HCT116 (cell line): ENCODE measurements around the gene RBPMS2. TPM values are rescaled to one million over a fixed set of nuclear protein-coding genes. Genes with fewer than 3 reads are reported as not detected.

Source experiments
- ATAC-seq: fragments of 200-7000 bp; cut with Tn5 transposase; 2 replicates; pipeline ENCODE4 v1.9.1; 2020; ENCODE audit warnings: mild to moderate bottlenecking, moderate library complexity
- Bru-seq: library from RNA; stranded (reverse); fragments of 400-500 nt; gene quantifications from one replicate; lab custom pipeline; 2021; lab: Mats Ljungman, UMichigan
- BruChase-seq, 2 experiments: library from RNA; stranded (reverse); fragments of 400-500 nt; gene quantifications; one replicate each; lab custom pipeline; 2021; lab: Mats Ljungman, UMichigan
- BruUV-seq: library from RNA; stranded (reverse); fragments of 400-500 nt; replicated peaks from 2 replicates; lab custom pipeline; 2021; lab: Mats Ljungman, UMichigan
- CTCF ChIA-PET: fragments of 300-600 bp; sonication (Branson Sonifier 250); formaldehyde crosslinking; loops from one replicate; lab custom pipeline; 2021; ENCODE audit warnings: antibody characterized with exemption; lab: Charles Lee
- POLR2A ChIA-PET: fragments of 300-600, 350-600 bp; sonication (Branson Sonifier 250); formaldehyde crosslinking; loops from one replicate; lab custom pipeline; 2021; ENCODE audit warnings: antibody characterized with exemption; lab: Charles Lee
- RAD21 ChIA-PET, 2 experiments: fragments of 300-600 bp; sonication (Branson Sonifier 250); formaldehyde crosslinking; loops; one replicate each; lab custom pipeline; 2023; ENCODE audit warnings: low total read pairs in 2 of 2; ENCODE audit not compliant: uncharacterized antibody in 2 of 2, unreplicated experiment in 2 of 2, low non-redundant PET in 1 of 2; lab: Charles Lee
- DNase-seq: peaks from one replicate; pipeline ENCODE4 v3.0.0-alpha.2; 2010; ENCODE audit warnings: low read depth, low spot score
- H2AFZ ChIP-seq: fragments of 200-600 bp; shearing (Covaris generic), sonication (generic); 2 replicates; pipeline ENCODE4 v1.6.1; 2017; ENCODE audit warnings: low read depth, mixed run types, mixed read lengths, antibody characterized with exemption, low read length; ENCODE audit not compliant: poor library complexity, severe bottlenecking
- H3K27ac ChIP-seq: 2 replicates; pipeline ENCODE4 v1.5.1; 2012; ENCODE audit warnings: low read depth, low read length
- H3K27me3 ChIP-seq: fragments of 200-600 bp; sonication (generic); 2 replicates; pipeline ENCODE4 v1.6.1; 2016; ENCODE audit warnings: mixed run types, low read length, mixed read lengths; ENCODE audit not compliant: insufficient read depth
- H3K36me3 ChIP-seq, 2 experiments: fragments of 200-500 bp in 1 of 2; fragments of 200-600 bp in 1 of 2; sonication (Bioruptor generic) in 1 of 2; sonication (generic) in 1 of 2; 2 replicates each; pipeline versions ENCODE4 v1.5.1 to v1.6.1; 2014 to 2016; ENCODE audit warnings: low read length in 2 of 2, inconsistent platforms in 1 of 2, mixed read lengths in 1 of 2, mixed run types in 1 of 2; ENCODE audit not compliant: insufficient read depth in 2 of 2, control insufficient read depth in 1 of 2
- H3K4me1 ChIP-seq, 2 experiments: fragments of 200-600 bp in 1 of 2; sonication (generic) in 1 of 2; 2 replicates each; pipeline versions ENCODE4 v1.5.1 to v1.6.1; 2012 to 2017; ENCODE audit warnings: low read length in 2 of 2, inconsistent platforms in 1 of 2, mild to moderate bottlenecking in 1 of 2, mixed read lengths in 1 of 2, mixed run types in 1 of 2, moderate library complexity in 1 of 2; ENCODE audit not compliant: insufficient read depth in 2 of 2, control insufficient read depth in 1 of 2
- H3K4me2 ChIP-seq: fragments of 200-600 bp; sonication (generic); 2 replicates; pipeline ENCODE4 v1.6.1; 2017; ENCODE audit warnings: mixed run types, low read length, mixed read lengths
- H3K4me3 ChIP-seq, 2 experiments: fragments of 200-600 bp in 1 of 2; sonication (generic) in 1 of 2; replicated peaks in 1 of 2; 2 replicates each; pipeline ENCODE4 v1.5.1; 2011 to 2016; ENCODE audit warnings: low read length in 2 of 2, control low read depth in 1 of 2, low read depth in 1 of 2, mild to moderate bottlenecking in 1 of 2, mixed read lengths in 1 of 2, mixed run types in 1 of 2
- H3K79me2 ChIP-seq: fragments of 200-600 bp; sonication (generic); 2 replicates; pipeline ENCODE4 v1.6.1; 2017; ENCODE audit warnings: mild to moderate bottlenecking, mixed run types, low read length, moderate library complexity, mixed read lengths; ENCODE audit not compliant: insufficient read depth
- H3K9ac ChIP-seq: fragments of 200-600 bp; sonication (generic); 2 replicates; pipeline ENCODE4 v1.6.1; 2016; ENCODE audit warnings: low read length, mixed read lengths
- H3K9me2 ChIP-seq: fragments of 200-600 bp; sonication (generic), shearing (Covaris generic); 2 replicates; pipeline ENCODE4 v1.6.1; 2017; ENCODE audit warnings: mixed run types, mild to moderate bottlenecking, moderate library complexity; ENCODE audit not compliant: insufficient read depth
- H3K9me3 ChIP-seq, 2 experiments: fragments of 200-500 bp in 1 of 2; fragments of 200-600 bp in 1 of 2; sonication (Bioruptor generic) in 1 of 2; sonication (generic) in 1 of 2; 2 replicates each; pipeline ENCODE4 v1.6.1; 2014 to 2017; ENCODE audit warnings: low read length in 2 of 2, mixed read lengths in 2 of 2, inconsistent platforms in 1 of 2, low read depth in 1 of 2, mild to moderate bottlenecking in 1 of 2, mixed run types in 1 of 2, moderate library complexity in 1 of 2; ENCODE audit not compliant: control insufficient read depth in 1 of 2, insufficient read depth in 1 of 2
- H4K20me1 ChIP-seq: fragments of 200-600 bp; sonication (generic), shearing (Covaris generic); 2 replicates; pipeline ENCODE4 v1.6.1; 2017; ENCODE audit warnings: mixed run types, mild to moderate bottlenecking, moderate library complexity; ENCODE audit not compliant: insufficient read depth
- CEBPB ChIP-seq: IDR thresholded peaks from 2 replicates; pipeline ENCODE4 v1.6.1; 2012; ENCODE audit warnings: low read depth
- ELF1 ChIP-seq: IDR thresholded peaks from 2 replicates; pipeline ENCODE4 v1.6.1; 2012; ENCODE audit warnings: low read depth, borderline replicate concordance
- POLR2AphosphoS5 ChIP-seq: IDR thresholded peaks from 2 replicates; pipeline ENCODE4 v1.6.1; 2011; ENCODE audit warnings: mild to moderate bottlenecking, low read depth, low read length, moderate library complexity
- SRF ChIP-seq: IDR thresholded peaks from 2 replicates; pipeline ENCODE4 v1.6.1; 2012; ENCODE audit warnings: low read depth
- TCF7L2 ChIP-seq: IDR thresholded peaks from 2 replicates; pipeline ENCODE4 v1.7.0; 2011; ENCODE audit warnings: borderline replicate concordance, inconsistent platforms; ENCODE audit not compliant: insufficient read depth, insufficient read length; ENCODE audit errors: extremely low read depth
- ZFX ChIP-seq: fragments of 450-650 bp; IDR thresholded peaks from 2 replicates; pipeline ENCODE4 v1.6.1; 2017
- intact Hi-C: fragments of 100-400 bp; cut with micrococcal nuclease; formaldehyde crosslinking; loops from 2 replicates; pipeline ENCODE4 v1.10.0; 2022
- long read RNA-seq: library from polyadenylated mRNA; unstranded; transcript quantifications from one replicate; pipeline ENCODE4 v2.0.0, GENCODE V29; 2021; ENCODE audit not compliant: unreplicated experiment
- polyA plus RNA-seq: library from polyadenylated mRNA; unstranded; fragments of >200 nt; gene quantifications from 2 replicates; pipeline ENCODE4 v1.2.1, GENCODE V29; 2012; ENCODE audit warnings: missing spikeins
- total RNA-seq: library from RNA; stranded (reverse); gene quantifications from one replicate; pipeline ENCODE4 v1.2.1, GENCODE V29; 2021; ENCODE audit not compliant: unreplicated experiment

Gene RBPMS2
- 11.6 TPM for total RNA-seq
- polyA plus RNA-seq, result 7.8 and 9.5 TPM in 2 replicates
- percentile 48 among the genes with signal in this experiment for Bru-seq, nascent RNA
- BruChase-seq, experiment 1, labeled RNA remaining after a 6-hour chase, result percentile 52 among the genes with signal in this experiment
- BruChase-seq, experiment 2, labeled RNA remaining after a 2-hour chase, result percentile 50 among the genes with signal in this experiment
- long read RNA-seq, partial matches to known transcripts, result 6 of 9 reads
- long read RNA-seq, other reads (novel, unspliced or antisense), result 1 of 9 reads

DNA sequence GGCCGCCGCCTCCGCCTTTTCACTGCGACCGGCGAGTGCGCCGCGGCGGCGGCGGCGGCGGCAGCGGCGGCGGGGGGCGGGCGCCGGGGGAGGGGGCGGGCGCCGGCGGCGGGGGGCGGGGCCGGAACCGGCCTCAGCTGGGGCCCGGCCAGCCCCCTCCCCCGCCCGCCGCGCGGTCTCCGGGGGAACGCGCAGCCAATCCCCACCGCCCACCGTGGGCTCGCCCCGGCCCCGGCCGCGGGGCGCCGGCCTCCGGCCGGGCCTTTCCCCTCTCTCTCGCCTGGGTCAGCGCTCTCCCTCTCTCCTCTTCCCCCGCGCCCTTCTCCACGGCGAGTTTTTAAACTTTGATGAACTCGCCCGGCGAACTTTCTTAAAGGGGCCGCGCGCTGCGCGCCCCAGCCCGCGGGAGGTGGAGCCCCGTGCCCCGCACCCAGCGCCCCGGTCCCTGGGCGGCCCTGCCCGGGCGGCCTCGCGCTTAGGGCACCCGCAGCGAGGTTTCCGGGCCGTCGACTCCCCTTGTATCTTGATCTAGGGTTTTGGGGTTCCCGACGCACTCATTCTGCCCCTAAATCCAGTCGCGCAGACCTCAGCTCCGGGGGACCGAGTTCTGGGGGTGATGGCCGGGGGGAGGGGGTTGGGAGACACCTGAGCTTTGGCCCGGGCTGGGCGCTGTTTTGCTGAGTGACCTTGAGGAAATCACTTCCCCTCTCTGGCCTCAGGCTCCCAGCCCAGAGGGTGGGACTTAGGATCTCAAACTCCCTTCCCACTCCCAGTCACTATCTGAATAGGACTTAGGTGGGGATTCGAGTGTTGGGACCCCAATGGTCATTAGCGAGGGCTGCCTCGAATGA is at the start of gene RBPMS2:
Gene RBPMS2 (minus strand): TSS at position 39 of the 851 bp plus-strand sequence. CDS start 270 bp downstream, outside the sequence.
- ATAC-seq, result peak; percentile 59
- Histone ChIP-seq H4K20me1 (no peaks in the 10 kb centered on the region), H3K4me2 (peak within 1 kb of the TSS; percentile 93), H3K36me3 (no peaks in the 10 kb centered on the region), H3K4me3 (peak within 1 kb of the TSS; percentile 40 to 66), H3K79me2 (no peaks in the 10 kb centered on the region), H3K9me2 (no peaks in the 10 kb centered on the region), H3K27ac (peak within 1 kb of the TSS; percentile 54; the same call in 1 of the 2 replicates), H3K27me3 (no peaks in the 10 kb centered on the region), H3K4me1 (peaks cover 2 to 34% of the 10 kb centered on the region in 2 experiments; a peak in 3 of 4 replicates), H2AFZ (peak within 1 kb of the TSS; percentile 45), H3K9ac (peak within 1 kb of the TSS; percentile 71), H3K9me3 (no peaks in the 10 kb centered on the region)
- no TSS peak for BruUV-seq
- ChIA-PET RAD21 (no interaction called here), CTCF (no interaction called here), POLR2A (no interaction called here)
- no peak for DNase-seq
- TF ChIP-seq TCF7L2 (peak; percentile 50), POLR2AphosphoS5 (no peak)
- intact Hi-C loops, result no loop called here

DNA sequence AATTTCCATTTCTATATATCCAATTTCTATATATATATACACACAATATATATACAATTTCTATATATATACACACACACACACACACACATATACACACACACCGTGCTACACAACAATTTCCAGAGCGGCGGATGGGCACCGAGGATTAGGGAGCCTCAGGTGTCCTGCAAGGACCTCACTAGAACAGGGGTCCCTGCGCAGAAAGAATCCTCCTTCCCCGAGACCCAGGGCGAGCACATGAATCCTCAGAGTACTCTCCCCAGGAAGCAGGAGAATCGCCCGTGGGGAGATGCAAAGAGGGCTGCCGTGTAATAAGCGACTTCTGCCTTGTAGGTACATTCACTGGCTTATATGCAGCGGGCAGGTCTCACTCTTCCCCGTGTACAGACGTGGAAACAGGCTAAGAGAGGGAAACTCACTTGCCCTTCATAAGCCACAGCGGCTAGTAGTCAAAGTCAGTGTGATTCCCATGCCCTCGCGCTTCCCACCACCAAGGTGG is 49.6 kb upstream of the RBPMS2 start:
- Histone ChIP-seq H3K4me1 (peaks cover 7 to 29% of the 10 kb centered on the region in 2 experiments), H4K20me1 (no peaks in the 10 kb centered on the region), H3K36me3 (peaks cover 4 to 6% of the 10 kb centered on the region in 2 experiments; a peak in 1 of 4 replicates), H3K4me3 (peak overlapping the region; percentile 55 to 79), H3K9me3 (no peaks in the 10 kb centered on the region), H3K27me3 (no peaks in the 10 kb centered on the region), H2AFZ (no peak overlapping the region), H3K9me2 (no peaks in the 10 kb centered on the region), H3K4me2 (peak overlapping the region; percentile 92), H3K79me2 (peaks cover 7% of the 10 kb centered on the region; the same call in 1 of the 2 replicates), H3K9ac (peak overlapping the region; percentile 73), H3K27ac (peak overlapping the region; percentile 73)
- TF ChIP-seq ZFX, result no peak
- TF ChIP-seq CEBPB, result no peak
- no peak for TF ChIP-seq ELF1
- TF ChIP-seq TCF7L2, result no peak
- no peak for TF ChIP-seq SRF
- intact Hi-C loops, result loop anchor here (1.0 kb wide), 1 partner anchor 208 kb away; no protein-coding TSS in a partner anchor
- ChIA-PET RAD21 (no interaction called here), POLR2A (interaction anchor here (1.6 to 1.7 kb wide), 2 partner anchors 10 to 15 kb away, joined by 6 to 7 read pairs; no protein-coding TSS in a partner anchor), CTCF (interaction anchor here (0.6 to 2.3 kb wide), 2 partner anchors 10 to 275 kb away, joined by 5 to 7 read pairs; no protein-coding TSS in a partner anchor)
- ATAC-seq (peak; percentile 13), DNase-seq (no peak)
- BruUV-seq, result TSS peak; percentile 87
